ENCODE results near the gene ACSL5.
"Not testable (repeated sequence)": the region's sequence is repeated elsewhere in the genome, so short reads cannot be mapped to it uniquely, and the experiment has no call there.

ACSL5 gene

DNA sequence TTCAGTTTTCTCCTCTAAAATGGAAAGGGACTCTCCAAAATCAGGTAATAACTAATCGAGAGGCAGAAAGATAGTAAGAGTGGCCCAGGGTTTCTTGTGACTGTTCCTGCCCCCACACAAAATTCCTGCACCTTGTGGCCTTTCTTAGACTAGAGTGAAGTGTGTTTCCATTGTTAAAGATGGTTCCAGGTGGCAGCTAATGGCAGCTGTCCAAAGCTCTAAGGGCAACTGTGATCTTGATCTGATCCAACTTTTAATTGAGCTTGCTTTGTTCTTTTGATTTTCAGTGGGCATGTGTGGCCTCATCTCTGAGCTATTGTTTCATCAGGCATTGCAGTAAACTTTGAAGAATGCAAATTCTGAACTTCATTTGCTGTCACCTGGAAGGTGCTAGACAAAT, 19.4 kb downstream of the ACSL5 start:
- DNase-seq = no peak
- intact Hi-C loops (cut with DNase I) = no loop called here

DNA sequence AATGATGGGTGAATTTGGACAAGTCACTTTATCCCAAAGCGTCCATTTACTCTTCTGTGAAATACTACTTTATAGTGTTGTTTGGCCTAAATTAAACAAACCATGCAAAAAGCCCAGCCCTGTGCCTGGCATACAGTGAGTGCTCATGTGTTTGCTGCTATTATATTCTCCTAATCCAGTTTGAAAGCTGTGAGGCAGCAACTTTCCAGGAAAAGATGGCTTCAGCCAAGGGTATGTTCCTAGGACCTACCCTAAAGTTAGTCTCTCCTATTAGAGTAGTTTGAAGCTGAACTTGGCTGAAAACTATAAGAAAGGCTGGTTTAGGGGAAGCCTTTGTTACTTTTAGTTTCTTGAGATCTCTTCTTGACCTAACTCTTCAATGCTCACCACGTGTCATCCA, 19.9 kb downstream of the ACSL5 start:
- DNase-seq = no peak
- intact Hi-C loops (cut with DNase I) = no loop called here

DNA sequence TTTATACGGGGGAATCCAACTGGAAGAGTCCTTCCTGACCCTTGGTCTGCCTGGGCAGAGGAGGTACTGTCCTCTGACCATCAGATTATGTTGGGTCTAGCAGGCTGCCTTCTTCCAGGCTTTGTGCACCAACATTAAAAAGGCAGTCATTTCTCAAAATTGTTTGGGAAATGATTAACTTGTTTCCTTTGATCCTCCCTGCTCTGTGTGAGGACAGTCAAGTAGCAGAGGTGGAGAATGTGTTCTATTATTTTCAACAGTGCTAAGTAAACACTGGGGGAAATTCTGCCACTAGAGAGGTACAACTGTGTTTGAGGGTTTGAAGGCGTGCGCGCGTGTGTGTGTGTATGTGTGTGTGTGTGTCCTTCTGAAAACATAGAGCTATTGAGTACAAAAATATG, 20.6 kb downstream of the ACSL5 start:
- DNase-seq = no peak
- intact Hi-C loops (cut with DNase I) = no loop called here

DNA sequence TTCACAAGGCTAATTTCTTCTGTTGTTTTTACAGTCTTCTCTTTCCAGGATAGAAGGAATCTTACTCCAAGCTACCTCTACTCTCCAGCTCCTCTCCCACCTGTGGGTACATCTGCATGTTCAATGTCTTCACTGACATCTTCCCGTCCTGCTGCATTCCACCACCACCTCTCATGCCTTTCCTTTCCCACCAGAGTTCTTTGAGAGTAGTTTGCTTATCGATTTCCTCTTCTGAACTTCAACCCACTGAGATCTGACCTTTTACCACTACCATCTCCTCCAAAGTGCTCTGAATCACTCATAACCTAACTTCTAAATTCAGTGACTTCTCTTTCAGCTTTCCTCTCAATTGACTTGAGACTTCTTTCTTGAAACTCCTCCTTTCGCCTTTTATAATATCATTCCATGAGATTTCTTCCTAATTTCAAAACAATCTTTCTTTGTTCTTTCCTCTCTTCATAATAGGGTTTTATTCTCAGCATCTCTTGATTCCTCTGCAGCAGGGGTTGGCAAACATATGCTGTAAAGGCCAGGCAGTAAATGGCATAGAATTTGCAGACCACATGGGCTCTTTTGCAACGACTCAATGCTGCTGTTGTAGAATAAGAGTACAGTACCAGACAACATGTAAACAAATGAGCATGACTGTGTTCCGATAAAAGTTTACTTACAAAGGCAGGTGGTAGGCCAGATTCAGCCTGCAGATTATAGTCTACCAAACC, 22.1 kb downstream of the ACSL5 start:
- intact Hi-C loops (cut with DNase I) = no loop called here
- no peak for DNase-seq

DNA sequence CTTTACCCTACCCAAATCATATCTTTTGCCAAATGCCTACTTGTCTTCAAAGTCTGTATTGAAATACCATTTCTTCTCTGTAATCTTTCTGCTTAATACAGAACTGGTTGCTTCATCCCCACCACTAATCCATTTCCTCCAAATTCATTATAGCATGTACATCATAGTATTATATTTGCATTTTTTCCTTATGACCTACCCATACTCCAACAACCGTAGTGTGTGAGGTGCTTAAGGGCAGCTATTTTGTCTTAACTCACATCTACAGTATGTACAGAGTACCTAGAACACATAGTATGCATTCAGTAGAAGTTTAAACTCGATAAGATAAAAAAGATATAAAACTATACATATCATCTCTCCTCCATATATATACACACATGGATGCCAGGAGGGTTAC, 23.7 kb downstream of the ACSL5 start:
- intact Hi-C loops (cut with DNase I) = no loop called here
- no peak for DNase-seq

DNA sequence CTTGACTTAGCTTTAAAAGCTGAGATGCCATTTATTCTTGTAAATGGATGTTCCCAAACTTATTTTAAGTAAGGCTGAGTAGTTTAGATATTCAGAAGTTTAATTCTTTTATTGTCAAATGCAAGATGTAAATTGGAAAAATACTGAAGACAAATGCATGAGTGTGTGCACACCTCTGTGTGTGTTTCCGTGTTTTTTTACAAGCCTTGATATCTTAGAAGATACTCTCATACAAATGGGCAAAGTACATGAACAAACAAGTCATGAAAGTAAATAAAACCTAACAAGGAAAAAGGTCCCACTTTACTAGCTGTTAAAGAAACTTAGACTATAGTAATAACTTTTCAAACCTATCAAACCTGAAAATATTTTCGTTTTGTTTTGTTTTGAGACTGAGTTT, 29.0 kb downstream of the ACSL5 start:
- no peak for DNase-seq

DNA sequence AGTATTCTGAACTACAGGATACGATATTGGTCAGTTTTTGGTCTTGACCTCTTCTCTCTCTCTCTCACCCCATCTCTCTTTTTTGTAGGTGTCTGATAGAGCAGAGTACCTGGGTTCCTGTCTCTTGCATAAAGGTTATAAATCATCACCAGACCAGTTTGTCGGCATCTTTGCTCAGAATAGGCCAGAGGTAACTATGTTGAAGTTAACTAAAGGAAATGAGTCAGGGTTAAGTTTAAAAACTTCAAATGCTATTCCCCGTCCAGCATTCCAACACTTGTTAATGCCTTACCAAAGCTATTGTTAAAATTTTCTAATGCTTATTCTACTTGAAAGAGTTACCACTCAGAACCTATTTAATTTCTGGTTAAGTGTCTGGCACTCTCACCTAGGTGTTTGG, 30.7 kb downstream of the ACSL5 start:
- no peak for DNase-seq
- intact Hi-C loops (cut with DNase I) = no loop called here

More for the DNA sequence above, 29.0 kb downstream of the ACSL5 start:
- intact Hi-C loops (cut with DNase I) = no loop called here

DNA sequence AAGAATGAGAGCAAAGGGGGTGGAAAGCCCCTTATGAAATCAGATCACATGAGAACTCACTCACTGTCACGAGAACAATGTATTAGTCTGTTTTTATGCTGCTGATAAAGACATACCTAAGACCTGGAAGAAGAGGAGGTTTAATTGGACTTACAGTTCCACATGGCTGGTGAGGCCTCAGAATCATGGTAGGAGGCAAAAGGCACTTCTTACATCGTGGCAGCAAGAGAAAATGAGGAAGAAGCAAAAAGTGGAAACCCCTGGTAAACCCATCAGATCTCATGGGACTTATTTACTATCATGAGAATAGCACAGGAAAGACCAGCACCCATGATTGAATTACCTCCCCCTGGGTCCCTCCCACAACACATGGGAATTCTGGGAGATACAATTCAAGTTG, 32.9 kb downstream of the ACSL5 start:
- intact Hi-C loops (cut with DNase I); DNase-seq: not testable (repeated sequence)

DNA sequence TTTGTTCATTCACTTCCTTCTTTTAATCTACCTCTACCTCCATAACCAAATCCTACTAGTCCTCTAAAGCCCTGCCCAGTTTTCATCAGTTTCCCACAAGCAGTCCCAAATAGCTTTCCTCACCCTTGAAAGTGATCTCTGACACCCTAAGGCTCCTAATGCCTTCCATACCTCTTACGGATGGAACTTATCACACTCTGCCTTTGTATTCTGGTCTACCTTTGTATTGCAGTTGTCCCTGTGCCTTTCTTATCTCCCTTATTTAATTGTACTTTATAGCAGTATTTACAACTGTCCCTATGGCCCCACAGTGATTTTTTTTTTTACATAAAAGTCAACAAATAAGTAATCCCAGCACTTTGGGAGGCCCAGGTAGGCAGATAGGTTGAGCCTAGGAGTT, 33.8 kb downstream of the ACSL5 start:
- DNase-seq = no peak
- intact Hi-C loops (cut with DNase I) = no loop called here

DNA sequence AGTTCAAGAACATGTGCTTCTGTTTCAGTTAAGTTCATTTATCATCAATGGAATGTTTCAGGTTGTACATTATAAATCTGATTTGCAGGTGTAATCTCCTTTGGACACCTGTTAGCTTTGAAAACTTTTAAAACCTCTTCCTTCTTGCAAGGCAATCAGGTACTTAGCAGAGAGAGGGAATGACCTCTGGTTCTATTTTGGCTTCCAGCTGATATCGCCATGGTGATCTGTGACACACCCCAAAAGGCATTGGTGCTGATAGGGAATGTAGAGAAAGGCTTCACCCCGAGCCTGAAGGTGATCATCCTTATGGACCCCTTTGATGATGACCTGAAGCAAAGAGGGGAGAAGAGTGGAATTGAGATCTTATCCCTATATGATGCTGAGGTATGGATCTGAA, 35.4 kb downstream of the ACSL5 start:
- intact Hi-C loops (cut with DNase I) = no loop called here
- DNase-seq = no peak

DNA sequence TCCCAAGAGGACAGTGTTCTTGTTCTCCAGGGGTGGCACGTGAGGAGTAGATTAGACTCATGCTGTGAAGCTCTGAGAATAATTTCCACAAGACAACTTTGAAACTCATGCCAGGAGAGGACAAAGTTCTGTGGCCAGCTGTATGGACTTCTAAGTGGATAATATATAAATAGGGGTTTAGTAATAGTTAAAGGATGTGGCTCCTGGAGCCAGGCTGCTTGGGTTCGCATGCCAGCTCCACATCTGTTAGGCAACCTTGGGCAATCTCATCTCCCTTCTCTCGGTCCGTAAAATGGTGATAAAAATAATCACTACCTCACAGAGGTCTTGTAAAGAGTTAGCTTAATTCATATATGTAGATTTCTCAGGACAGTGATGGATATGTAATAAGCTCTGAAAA, 35.8 kb downstream of the ACSL5 start:
- intact Hi-C loops (cut with DNase I) = no loop called here
- no peak for DNase-seq

DNA sequence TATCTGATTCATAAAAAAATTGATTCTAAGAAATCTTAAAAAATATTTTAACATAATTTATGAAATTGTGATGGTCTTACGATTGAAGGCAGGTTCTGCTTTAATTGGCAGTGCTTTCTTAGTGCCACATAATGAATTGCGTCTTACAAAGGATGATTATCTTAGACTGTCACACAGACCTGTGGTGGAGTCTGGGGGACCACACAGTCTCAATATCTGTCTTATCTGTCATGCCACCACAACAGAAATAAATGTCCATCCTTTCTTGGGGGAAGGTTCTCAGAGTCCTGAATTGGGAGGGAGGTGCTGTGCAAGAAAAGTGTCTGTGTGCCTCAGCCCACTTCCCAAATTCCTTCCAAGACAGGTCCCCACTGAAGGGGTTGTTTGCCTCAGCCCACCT, 38.8 kb downstream of the ACSL5 start:
- DNase-seq = no peak
- intact Hi-C loops (cut with DNase I) = no loop called here

DNA sequence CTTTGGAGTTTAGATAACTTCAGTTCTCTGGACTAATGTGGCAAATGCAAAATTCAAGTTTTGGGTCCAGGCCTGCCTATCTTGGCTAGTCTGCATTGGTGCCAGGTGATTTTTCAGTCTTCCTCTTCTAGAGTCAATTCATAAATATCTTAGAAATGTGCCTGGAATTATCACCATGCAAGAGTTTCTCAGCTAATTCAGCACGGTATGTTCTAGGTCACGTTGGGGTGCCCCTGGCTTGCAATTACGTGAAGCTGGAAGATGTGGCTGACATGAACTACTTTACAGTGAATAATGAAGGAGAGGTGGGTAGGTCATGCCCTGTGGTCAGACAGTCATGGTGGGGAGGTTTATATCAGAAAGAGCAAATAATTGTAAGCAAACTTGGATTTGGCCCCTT, 47.8 kb downstream of the ACSL5 start:
- no peak for DNase-seq
- intact Hi-C loops (cut with DNase I) = no loop called here

DNA sequence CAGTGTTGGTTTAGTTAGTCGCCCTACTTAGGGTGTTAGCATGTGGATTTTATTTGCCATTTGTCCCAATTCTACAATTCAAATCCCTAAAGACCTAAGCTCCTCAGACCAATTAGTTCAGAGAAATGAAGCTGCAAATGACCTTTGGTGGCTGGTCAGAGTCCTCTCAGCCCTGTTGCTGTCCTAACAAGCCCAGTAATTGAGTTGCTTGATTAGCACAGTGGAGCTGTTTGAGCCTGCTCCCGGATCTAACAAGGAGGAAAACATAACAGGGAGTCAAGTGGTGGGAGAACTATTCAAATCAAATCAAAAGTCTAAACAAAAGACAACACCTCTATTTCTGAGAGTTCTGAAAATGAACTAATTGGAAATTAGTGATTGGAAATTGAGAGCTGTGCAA, 50.7 kb downstream of the ACSL5 start:
- DNase-seq = no peak
- intact Hi-C loops (cut with DNase I) = no loop called here

DNA sequence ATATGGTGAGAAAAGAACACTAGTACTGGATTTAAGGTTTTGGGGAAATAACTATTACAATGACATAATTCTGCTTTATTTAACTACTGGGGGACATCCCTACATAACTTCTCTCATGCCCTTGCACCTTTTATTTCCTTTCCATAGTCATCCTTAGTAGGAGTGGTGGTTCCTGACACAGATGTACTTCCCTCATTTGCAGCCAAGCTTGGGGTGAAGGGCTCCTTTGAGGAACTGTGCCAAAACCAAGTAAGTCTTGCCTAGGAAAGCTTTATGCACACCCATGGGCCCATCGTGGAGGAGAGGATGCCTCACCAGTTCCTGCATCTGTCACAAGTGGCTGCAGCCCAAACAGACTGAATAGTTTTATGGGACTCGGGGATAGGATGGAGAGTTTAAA, 52.2 kb downstream of the ACSL5 start:
- intact Hi-C loops (cut with DNase I) = no loop called here
- no peak for DNase-seq

DNA sequence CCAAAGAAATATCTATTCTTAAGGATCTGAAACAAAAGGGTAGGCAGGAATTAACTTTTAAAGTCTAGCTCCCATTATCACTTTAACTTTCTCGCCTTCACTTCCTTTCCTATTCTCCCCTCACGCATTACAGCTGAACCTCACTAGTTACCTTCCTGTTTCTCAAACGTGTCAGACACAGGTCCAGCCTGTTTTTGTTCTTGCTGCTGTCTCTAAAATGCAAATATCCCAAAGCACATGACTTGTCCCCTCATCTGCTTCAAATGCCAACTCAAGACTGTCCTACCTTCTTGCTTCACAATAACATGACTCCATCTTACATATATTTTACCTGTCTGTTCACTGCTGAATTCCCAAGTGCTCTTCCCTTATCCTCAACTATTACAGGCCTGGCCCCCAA, 55.2 kb downstream of the ACSL5 start:
- DNase-seq = no peak
- intact Hi-C loops (cut with DNase I) = no loop called here

DNA sequence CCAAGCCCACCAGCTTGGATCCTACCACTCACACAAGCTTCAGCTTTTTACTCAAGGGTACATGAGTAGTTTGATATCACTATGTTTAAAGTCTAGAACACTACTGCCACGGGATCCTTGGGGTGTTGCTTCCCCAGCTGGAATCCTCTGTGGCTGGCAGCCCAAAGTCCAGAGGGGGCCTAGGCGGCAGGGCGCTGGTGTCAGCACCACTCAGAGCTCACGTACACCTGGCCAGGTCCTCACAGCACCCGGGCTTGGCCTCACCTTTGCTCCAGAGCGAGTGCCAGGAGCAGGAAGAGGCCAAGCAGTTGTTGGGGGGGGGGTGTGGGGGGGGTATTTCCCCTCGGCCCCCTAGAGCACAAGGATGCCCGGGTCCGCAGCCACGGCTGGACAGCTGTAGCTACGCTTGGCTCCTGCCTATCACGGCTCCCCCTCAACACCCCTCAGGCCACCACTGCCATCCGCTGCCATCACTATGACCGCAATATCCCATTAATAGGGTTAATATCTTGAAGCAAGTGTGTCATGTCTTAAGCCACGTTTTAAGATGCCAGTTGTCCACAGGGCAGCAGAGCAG, 55.8 kb downstream of the ACSL5 start:
- no peak for DNase-seq
- intact Hi-C loops (cut with DNase I) = no loop called here

DNA sequence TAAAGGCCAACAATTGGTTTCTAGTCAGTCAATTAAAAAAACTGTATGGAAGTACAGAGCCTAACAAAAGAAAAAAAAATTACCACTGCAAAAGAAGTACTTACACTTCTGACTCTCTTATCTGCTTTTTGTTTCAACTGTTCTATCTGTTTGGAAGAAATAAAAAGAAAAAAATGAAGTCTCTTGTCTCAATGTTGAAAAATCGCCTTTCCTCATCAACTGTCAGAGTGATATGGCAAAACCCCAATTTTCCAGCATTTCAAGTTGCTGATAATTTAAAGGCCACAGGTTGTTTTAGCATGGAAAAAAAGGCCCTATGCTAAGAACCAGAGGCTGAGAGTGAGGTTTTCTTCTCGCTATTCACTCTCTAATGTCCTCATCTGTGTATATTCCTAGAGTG, 59.2 kb downstream of the ACSL5 start:
- intact Hi-C loops (cut with DNase I) = no loop called here
- no peak for DNase-seq

DNA sequence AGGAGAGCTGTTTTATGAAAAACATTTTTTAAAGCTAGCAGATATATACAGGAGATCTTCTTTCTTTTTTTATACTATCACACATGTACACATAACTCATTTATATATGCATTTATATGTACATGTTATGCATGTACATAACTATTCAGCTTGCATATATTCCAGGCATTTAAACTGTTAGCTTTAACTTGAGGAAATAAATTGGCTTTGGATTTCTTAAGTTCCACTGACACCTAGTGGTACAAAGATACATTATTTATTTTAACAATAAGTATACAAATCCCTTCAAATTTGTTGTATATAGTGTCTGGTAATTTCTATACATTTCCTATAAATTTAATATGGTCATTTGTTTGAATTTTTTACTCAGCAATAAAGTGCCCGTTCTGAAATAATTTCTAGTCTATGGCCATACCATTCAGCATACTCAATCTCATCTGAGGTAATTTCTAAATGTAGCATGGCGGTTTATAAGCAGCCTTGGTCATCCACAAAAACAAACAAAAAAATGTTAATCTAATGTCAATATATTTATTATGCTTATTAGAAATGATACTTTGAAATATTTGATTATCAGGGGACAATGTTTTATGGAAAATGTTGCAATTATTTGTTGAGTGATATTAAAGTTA, 61.2 kb downstream of the ACSL5 start:
- no peak for DNase-seq
- intact Hi-C loops (cut with DNase I) = no loop called here

DNA sequence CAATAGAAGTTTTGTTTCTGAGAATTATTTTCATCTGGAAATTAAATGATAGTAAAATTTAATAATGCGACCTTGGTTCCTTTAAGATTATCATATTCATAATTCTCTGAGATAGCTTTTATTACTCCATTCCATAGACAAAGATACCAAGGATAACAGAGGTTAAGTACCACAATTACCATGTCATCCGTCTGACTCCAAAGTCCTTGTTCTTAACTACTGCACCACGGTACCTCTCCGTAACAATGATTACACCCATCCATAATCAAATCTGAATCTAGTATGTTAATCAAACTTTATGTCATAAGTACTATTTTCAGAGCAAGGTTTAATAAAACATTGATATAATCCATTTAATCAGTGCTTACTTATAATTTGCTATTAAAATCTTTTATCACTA, 64.4 kb downstream of the ACSL5 start:
- DNase-seq = no peak

DNA sequence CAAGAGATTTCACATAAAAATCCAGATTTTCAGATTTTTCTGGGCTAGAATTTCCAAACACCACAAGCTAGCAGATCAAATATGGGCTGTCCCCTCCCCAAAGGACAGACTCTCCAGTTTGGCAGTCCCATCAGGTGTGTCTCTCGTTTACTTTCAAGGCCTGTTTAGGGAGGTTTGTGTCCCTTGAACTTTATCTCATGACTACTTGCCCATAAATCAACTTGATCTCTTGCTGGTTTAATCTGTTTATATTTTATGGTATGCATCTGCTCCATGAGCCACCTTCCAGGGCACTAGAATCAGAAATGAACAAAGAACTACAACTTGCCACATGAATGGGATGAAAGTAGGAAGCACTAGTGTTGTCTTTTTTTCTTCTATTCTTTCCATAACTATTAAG, 67.6 kb downstream of the ACSL5 start:
- DNase-seq = no peak
- intact Hi-C loops (cut with DNase I) = no loop called here

More for the DNA sequence above, 64.4 kb downstream of the ACSL5 start:
- intact Hi-C loops (cut with DNase I) = no loop called here
